Ovary (tissue), 9 donors: ENCODE data around the gene SLC17A9. TPM values are rescaled to one million over a fixed set of nuclear protein-coding genes. Genes with fewer than 3 reads are reported as not detected.

Experiments
- DNase-seq, 5 donors: peaks; one replicate each; pipeline ENCODE4 v3.0.0-alpha.2; 2019 to 2020
- H3K27ac ChIP-seq, 2 donors: fragments of 200-600 bp; one replicate each; pipeline versions ENCODE4 v1.5.1 to v1.8.0; 2019 to 2022
- H3K27me3 ChIP-seq: fragments of 200-600 bp; one replicate; pipeline ENCODE4 v1.8.0; 2022
- H3K36me3 ChIP-seq: fragments of 200-600 bp; sonication (generic); one replicate; pipeline ENCODE4 v1.5.1; 2019
- H3K4me1 ChIP-seq: one replicate; pipeline ENCODE4 v1.8.1; 2013; ENCODE audit warnings: mild to moderate bottlenecking, moderate library complexity; ENCODE audit not compliant: insufficient read depth
- H3K4me3 ChIP-seq: fragments of 200-600 bp; sonication (generic); one replicate; pipeline ENCODE4 v1.5.1; 2017
- H3K9me3 ChIP-seq, 2 donors: fragments of 200-600 bp in 1 of 2; sonication (generic) in 1 of 2; one replicate each; pipeline versions ENCODE4 v1.5.1 to v1.8.1; 2013 to 2019; ENCODE audit warnings: mild to moderate bottlenecking in 1 of 2, moderate library complexity in 1 of 2
- CTCF ChIP-seq, 3 donors: fragments of 450-650 bp in 2 of 3; fragments of 200-600 bp in 1 of 3; IDR thresholded peaks; one replicate each; pipeline versions ENCODE4 v1.5.1 to v1.8.0; 2016 to 2022; ENCODE audit warnings: antibody characterized with exemption in 3 of 3, mild to moderate bottlenecking in 1 of 3
- EP300 ChIP-seq: sonication (generic); formaldehyde crosslinking; IDR thresholded peaks from one replicate; pipeline ENCODE4 v1.6.1; 2017; ENCODE audit warnings: antibody characterized with exemption
- POLR2A ChIP-seq: fragments of 450-650 bp; IDR thresholded peaks from one replicate; pipeline ENCODE4 v1.6.1; 2017; ENCODE audit warnings: antibody characterized with exemption, mild to moderate bottlenecking, moderate library complexity
- WGBS, 3 donors: extraction: QIAGEN DNeasy Blood & Tissue Kit in 1 of 3; methylation state at CpG; one replicate each; pipeline versions ENCODE4 v1.1.5 to v1.1.7; 2013 to 2017; 5-methylcytosine and 5-hydroxymethylcytosine counted together
- intact Hi-C, 4 donors: fragments of 100-400 bp; cut with DNase I; formaldehyde crosslinking; loops; one replicate each; pipeline versions ENCODE4 v1.11.0 to v1.15.1; 2022 to 2023
- polyA plus RNA-seq, 2 donors: library from polyadenylated mRNA; stranded (reverse); fragments of 200-250 nt in 1 of 2; fragments of 350-450 nt in 1 of 2; fragmentation: Illumina TruSeq in 1 of 2; extraction: RNeasy Lipid Tissue Mini Kit (QIAGEN cat#74804) in 1 of 2; gene quantifications; one replicate each; pipeline ENCODE4 v1.2.3, GENCODE V29; 2013 to 2014
- total RNA-seq, 7 donors: library from RNA; depleted of rRNA in 2 of 7; stranded (reverse); fragments of >200 nt in 2 of 7; fragmentation: NEBNext Ultra II Directional in 3 of 7; extraction: Animal tissue kit (Norgen Biotek cat#: 25700) in 3 of 7; gene quantifications; one replicate each; pipeline versions ENCODE4 v1.1.0 to v1.2.4, GENCODE V29; 2016 to 2023
- donor health status: DM: no; HTN: no; CAD: no; lungs with moderate emphysema.
- donor health status: DM: no; HTN: no; CAD: no.
- donor health status: Bipolar disorder and iron deficiency.
- donor health status: DM: yes; HTN: yes; CAD: no.
- donor health status: DM: no; HTN: no; CAD: no.
- donor health status: DM: yes; HTN: yes; CAD: no.

Gene SLC17A9
- total and polyA plus RNA-seq, 9 donors = 0.68 to 7.7 (median 4.7) TPM

GRCh38 chr20:62996596-62996982, 44.1 kb downstream of the SLC17A9 start:
- no peaks in the 10 kb centered on the region for H3K27me3 ChIP-seq
- H3K4me3 ChIP-seq = no peak overlapping the region
- H3K36me3 ChIP-seq = no peaks in the 10 kb centered on the region
- H3K27ac ChIP-seq = no peak overlapping the region
- no peaks in the 10 kb centered on the region for H3K4me1 ChIP-seq
- TF ChIP-seq POLR2A (no peak), CTCF (IDR thresholded peaks at IDR 0.05) (no peak), EP300 (no peak)
- intact Hi-C loops = no loop called here
- no peak for DNase-seq
- H3K9me3 ChIP-seq = peaks cover 0 to 6% of the 10 kb centered on the region in 2 donors
- WGBS, 3 donors = 81 to 84% (median 83%) methylated on average over 14 of the region's 14 CpGs

- Histone ChIP-seq H3K27ac (no peak overlapping the region), H3K27me3 (no peaks in the 10 kb centered on the region), H3K9me3 (peaks cover 0 to 6% of the 10 kb centered on the region in 2 donors), H3K4me1 (no peaks in the 10 kb centered on the region), H3K4me3 (no peak overlapping the region), H3K36me3 (no peaks in the 10 kb centered on the region)
- 13 to 22% (median 18%) methylated on average over 20 of the region's 20 CpGs for WGBS, 3 donors
- intact Hi-C loops = no loop called here
- DNase-seq = no peak
- TF ChIP-seq EP300 (no peak), POLR2A (no peak), CTCF (IDR thresholded peaks at IDR 0.05) (no peak)
Measured at GRCh38 chr20:62997417-62998035, 45.0 kb downstream of the SLC17A9 start.

GRCh38 chr20:62998449-62998848, 45.9 kb downstream of the SLC17A9 start:
- Histone ChIP-seq H3K27ac (no peak overlapping the region), H3K4me1 (no peaks in the 10 kb centered on the region), H3K4me3 (no peak overlapping the region), H3K36me3 (no peaks in the 10 kb centered on the region), H3K27me3 (no peaks in the 10 kb centered on the region), H3K9me3 (peaks cover 0 to 6% of the 10 kb centered on the region in 2 donors)
- TF ChIP-seq POLR2A (no peak), CTCF (IDR thresholded peaks at IDR 0.05) (no peak), EP300 (no peak)
- intact Hi-C loops = no loop called here
- WGBS, 3 donors = 67 to 76% (median 72%) methylated on average over 5 of the region's 5 CpGs
- DNase-seq = no peak

GRCh38 chr20:62999580-62999979, 47.1 kb downstream of the SLC17A9 start:
- no peaks in the 10 kb centered on the region for H3K27me3 ChIP-seq

More at GRCh38 chr20:62999580-62999979, 47.1 kb downstream of the SLC17A9 start:
- no peak for TF ChIP-seq CTCF (IDR thresholded peaks at IDR 0.05)
- 78 to 79% (median 78%) methylated on average over 16 of the region's 16 CpGs for WGBS, 3 donors
- H3K4me3 ChIP-seq = no peak overlapping the region
- intact Hi-C loops = no loop called here
- peaks cover 0 to 6% of the 10 kb centered on the region in 2 donors for H3K9me3 ChIP-seq
- DNase-seq = no peak
- no peaks in the 10 kb centered on the region for H3K4me1 ChIP-seq
- H3K36me3 ChIP-seq = no peaks in the 10 kb centered on the region
- H3K27ac ChIP-seq = no peak overlapping the region
